Stimulated activated CD4-positive, alpha-beta T cell treated with anti-CD3 and anti-CD28 coated beads, Interleukin-15, amount 100 ng/mL, for 48 hours (primary cell): ENCODE measurements around the gene IGSF3.

Experiments
- DNase-seq, 2 donors: peaks; one replicate each; pipeline ENCODE4 v3.0.0-alpha.2; 2020; ENCODE audit warnings: low read depth in 2 of 2

Gene IGSF3

GRCh38 chr1:116557323-116557878, 110.1 kb downstream of the IGSF3 start:
- DNase-seq: no peak

DNA sequence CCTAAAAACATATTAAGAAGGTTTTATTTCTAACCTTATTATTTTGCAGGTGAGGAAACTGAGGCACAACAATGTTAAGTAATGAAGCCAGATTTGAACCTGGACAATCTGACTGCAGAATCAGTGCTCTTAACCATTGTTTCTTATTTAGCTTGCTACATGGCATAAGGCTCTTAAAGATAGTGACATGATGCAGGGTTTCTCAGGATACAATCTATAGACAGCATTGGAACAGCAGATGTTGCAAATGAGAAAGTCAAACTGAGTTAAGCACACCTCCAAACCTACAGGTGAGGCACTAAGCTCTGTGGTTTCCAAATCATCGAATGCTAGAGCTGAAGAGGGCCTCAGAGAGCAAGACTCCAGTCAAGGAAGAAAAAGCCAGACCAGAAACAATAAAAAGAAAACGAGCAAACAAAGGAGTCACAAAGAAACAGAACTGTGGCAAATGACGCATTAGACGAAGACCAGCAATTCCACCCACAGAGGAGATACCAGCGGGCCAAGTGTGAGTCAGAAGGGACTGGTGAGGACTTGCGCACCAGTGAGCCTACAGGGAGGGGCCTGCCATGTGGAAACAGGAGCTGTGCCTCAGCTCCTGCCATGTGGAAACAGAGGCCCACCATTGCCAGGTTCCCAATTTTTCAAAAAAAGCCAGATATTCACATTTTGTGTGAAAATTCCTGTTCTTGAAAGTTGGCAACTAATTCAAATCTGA, 111.1 kb downstream of the IGSF3 start:
- DNase-seq: peak; percentile 72 to 79

DNA sequence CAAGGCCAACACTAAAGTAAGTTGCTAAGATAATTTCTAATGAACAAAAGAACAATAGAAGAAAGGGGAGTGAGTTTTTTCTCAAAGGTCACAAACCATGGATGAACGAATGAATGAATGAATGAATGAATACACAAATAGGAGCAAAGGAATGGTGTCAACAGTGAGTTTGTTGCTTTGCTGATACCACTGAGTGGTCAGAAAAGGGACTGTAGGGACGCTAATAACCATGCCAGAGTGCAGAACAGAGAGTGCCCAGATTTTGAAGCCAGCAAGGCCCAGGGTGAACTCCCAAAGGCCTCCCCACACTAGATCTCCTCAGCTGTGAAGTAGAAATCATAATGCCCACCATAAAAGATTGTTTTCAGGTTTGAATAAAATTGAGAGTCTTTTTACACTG, 112.6 kb downstream of the IGSF3 start:
- DNase-seq: no peak

- DNase-seq: no peak
Observed at GRCh38 chr1:116553386-116554115, 114.0 kb downstream of the IGSF3 start.

DNA sequence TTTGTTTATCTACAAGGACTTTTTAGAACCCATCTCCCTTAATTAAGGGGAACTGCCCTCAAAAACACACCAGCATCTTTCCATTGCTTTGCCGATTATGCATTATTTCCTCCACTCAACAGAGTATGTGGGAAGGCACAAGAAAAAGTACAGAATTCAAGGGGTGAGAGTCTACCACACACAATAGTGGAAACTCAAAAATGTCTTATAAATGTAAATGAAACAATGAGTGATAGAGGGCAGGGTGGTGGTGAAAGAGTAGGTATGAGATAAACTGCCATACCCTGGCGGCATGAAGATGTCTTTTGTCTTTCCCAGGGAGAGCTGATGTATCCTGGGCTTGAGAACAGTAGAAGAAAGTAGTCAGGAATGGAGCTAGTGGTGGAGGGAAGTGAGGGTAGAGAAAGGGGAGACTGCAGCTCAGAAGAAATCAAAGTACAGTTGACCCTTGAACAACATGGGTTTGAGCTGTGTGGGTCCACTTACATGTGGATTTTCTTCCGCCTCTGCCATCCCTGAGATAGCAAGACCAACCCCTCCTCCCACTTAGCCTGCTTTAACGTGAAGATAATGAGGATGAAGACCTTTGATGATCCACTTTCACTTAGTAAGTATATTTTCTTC, 121.1 kb downstream of the IGSF3 start:
- no peak for DNase-seq

DNA sequence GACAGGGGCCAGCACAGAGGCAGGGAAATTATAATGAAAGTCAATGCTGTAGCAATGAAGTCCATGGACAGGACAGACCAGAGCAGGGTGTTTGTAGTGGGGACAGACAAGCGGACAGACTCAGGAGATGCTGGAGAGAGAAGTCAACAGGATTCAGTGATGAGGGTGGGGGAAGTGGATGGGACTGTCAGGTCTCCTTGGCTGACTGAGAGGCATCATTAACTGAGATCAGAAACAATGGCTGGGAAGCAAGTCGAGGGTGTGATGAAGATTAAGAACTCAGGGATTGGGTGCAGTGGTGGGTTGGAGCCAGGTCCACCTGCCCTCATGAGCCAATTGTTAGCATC, 122.2 kb downstream of the IGSF3 start:
- no peak for DNase-seq

- no peak for DNase-seq
Observed at GRCh38 chr1:116544588-116545358, 122.8 kb downstream of the IGSF3 start.

DNA sequence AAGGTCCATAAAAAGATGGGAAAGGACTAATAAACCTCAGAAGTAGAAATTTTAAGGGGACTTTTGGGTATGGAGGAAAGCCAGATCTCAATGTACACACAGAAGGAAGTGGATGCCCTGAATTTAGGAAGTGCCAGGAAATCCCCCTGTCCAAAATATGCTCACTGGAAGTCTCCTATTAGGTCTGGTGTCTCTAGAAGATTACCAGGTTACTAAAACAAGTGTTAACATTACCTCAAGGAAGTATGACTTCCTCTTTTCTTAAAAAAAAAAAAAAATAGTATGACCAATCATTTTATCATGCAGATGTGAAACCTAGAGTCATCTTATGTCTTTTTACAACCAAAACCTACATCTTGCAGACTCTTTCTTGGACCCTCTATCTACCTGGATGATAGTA, 127.4 kb downstream of the IGSF3 start:
- no peak for DNase-seq

DNA sequence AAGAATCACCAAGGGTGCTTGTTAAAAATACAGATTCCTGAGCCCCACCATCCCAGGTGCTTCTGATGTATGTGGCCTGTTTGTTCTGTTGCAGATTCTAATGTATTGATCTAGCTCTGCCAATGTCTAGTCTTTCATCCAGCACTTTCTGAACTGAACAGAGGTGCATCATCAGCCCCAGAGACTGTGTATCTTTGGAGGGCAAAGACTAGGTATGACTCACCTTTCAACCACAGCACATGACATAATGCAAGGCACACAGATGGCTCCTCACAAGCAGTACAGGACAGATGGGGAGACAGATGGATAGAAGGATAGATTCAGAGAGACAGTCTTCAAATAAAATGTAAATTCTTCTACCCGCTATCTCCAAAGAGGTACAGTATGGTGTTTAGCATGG, 129.0 kb downstream of the IGSF3 start:
- DNase-seq: peak; percentile 21 to 34

DNA sequence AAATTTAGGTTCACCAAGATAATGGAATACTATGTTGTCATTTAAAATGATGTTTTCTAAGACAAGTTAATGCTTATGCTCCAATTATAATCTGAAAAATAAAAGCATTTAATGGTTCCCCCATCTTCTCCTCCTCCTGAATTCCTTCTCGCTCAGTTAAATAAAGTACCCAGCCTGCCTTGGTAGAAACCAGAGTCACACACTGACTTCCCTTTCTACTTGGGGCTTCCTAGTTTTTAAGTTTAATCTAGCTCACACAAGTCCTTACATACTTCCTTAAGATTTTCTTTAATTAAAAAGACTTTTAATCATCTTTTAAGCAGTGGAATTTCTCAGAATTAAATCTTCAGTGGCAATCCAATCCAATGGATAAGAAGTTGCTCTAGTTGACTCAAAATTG, 129.6 kb downstream of the IGSF3 start:
- no peak for DNase-seq

DNA sequence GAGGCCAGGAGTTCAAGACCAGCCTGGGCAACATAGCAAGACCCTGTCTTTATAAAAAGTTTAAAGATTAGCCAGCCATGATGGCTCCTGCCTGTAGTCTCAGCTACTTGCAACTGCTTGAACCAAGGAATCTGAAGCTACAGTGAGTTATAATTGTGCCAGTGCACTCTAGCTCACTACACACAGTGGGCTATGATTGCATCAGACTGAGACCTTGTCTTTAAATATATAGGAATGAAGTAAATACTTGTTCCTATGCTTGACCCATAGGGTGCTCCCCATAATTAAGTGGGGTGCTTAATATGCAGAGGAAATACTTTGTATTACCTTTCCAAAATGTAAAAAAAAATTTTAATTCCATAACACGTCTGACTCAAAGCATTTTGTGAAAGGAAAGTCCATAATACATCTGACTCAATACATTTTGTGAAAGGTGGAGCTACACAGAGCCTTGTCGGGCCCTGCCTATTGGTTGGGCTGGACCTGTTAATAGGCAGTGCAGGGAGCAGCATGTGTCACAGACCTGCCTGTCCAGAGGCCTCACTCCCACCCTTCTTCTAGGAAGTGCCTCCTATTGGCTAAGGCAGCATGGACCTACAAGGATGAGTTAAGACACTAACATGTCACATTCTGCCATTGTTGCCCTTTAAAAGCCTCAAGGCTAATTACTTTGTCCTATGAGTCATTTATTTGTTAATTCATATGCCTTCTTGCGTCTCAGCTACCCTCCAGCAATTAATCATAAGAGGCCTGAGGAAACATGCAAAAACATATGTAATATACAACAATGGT, 130.3 kb downstream of the IGSF3 start:
- no peak for DNase-seq

GRCh38 chr1:116534014-116534739, 133.4 kb downstream of the IGSF3 start:
- no peak for DNase-seq

GRCh38 chr1:116533429-116533820, 134.1 kb downstream of the IGSF3 start:
- no peak for DNase-seq

DNA sequence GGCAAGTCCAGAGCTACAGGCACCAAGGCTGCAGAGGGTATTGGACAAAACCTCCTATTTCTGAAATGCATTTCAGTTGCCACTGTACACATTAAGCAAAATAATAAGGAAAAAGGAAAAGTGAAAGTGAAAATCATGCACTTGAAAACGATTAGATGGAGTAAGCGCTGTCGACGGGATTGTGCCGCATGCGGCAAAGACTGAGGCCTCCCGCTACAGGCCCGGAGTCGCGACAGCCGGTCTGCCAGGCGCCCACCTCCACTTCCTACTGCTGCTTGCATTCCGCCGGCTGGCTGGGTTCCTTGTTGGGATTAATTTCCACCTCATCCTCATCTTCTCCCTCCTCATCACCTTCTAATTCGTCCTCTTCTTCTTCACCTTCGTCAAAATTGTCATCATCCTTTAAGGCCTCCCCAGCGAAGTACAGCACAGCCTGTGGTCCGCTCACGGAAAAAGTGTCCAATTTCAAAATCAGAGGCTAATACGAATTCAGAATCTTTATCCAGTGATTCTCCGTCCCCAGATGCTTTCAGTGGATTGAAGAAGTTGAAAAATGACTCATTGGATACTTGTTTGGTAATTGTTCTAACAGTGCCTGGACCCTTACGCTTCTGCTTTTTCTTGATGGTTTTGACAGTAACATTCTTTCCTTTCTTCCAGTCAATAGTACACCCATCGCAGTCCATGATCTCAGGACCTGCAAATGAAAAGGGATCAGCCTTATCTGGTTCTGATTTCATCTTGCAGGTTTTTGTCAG, 134.7 kb downstream of the IGSF3 start:
- no peak for DNase-seq

DNA sequence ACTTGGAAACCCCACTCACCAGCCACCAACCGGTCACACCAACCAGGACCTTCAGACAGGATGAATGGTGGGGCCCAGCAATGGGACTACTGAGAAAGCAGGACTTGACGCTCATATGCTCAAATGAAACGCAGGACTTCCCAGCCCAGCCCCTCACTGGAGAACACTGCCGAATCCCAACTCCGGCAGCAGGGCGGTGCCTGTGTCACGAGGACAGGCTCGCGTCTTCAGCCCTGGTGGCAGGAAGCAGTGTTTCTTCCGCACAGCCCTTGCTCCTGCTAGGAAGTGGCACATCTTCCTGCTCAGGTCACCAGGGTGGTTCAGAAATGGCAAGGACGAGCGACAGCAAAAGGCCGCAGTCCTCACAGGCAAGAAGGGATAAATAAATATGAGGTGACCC, 135.6 kb downstream of the IGSF3 start:
- DNase-seq: no peak

- no peak for DNase-seq
Observed at GRCh38 chr1:116529681-116530080, 137.9 kb downstream of the IGSF3 start.

DNA sequence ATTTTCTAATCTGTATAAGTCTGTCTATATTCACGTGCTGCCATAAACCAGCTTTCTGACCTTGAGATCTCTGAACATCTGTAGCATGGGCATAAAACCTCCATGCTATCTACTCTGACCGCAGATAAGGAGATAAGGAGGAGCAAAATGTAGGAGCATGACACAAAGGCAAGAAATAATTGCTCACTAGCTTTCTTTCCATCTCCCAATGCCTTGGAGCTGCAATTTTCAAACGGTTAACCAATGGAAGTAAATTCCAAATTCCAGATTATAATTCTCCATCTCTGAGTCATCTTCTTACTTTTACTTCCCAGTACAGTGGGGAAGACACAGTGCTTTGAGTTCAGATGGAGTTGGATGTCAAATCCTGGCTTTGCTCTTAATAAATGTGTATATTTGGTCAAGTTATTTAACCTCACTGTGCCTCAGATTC, 138.3 kb downstream of the IGSF3 start:
- DNase-seq: no peak

DNA sequence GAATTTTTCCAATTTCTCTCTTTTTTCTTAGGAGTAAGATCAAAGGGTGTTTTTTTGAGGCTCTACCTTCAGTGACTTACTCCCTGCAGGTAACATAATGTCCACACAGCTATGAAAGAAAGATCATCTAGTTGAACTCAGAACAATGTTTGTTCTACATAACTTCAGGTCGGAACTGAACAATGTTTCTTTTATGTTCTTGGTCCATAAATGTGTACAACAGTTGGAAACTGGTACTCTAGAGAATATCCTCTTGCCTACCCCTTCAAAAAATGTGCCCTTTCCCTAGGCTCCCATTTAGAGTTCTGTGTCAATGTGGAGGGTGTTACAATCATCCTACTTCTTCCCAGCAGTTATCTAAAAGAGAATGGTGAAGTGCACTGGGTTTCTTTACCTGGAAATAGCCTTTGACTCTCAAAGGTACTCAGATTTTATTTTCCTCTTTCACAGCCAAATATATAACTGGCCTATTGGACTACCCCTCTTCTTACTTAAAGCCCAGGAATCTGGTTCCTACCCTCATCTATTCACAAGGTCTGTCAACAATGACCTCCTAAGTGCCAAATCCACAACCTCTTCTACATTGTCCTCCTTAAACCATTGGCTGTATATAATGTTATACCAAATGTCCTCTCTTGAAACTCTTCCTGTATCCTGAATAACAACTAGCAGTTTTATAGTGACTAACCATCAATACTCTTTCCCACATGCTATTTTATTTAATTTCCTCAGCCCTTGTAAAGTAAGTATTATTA, 139.0 kb downstream of the IGSF3 start:
- DNase-seq: no peak

DNA sequence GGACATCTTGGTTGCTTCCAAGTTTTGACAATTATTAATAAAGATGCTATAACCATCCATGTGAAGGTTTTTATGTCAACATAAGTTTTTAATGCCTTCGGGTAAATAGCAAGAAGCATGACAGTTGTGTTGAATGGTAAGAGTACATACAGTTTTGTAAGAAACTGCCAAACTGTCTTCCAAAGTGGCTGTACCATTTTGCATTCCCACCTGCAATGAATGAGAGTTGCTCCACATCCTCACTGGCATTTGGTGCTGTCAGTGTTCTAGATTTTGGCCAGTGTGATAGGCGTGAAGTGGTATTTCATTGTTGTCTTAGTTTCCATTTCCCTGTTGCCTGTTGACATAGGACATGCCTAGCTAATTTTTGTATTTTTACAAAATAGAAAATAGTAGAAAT, 142.1 kb downstream of the IGSF3 start:
- no peak for DNase-seq
